ENCODE data around the gene NIPBL. TPM values are rescaled to one million over a fixed set of nuclear protein-coding genes. Genes with fewer than 3 reads are reported as not detected.
A peak's percentile ranks its signal among the peaks of the same experiment; 100 is the strongest.

NIPBL gene
- total RNA-seq, 1 experiment from 2014 or later, result 124 TPM

- DNase-seq, result no peak
- TF ChIP-seq CTCF (conservative IDR thresholded peaks at IDR 0.05) (no peak), EZH2 (IDR thresholded peaks at IDR 0.05; ENCODE audit: low read depth) (no peak)
- no peaks in the 10 kb centered on the region for H3K36me3 ChIP-seq (ENCODE audit: low read depth)
- no peaks in the 10 kb centered on the region for H3K9me3 ChIP-seq (ENCODE audit: insufficient read depth, low read depth)
- no TSS peak for BruUV-seq (replicated peaks)
- H4K20me1 ChIP-seq (ENCODE audit: insufficient read depth), result peaks cover 24% of the 10 kb centered on the region
- intact Hi-C loops (cut with micrococcal nuclease; ENCODE audit: unreplicated experiment), result loop anchor here (10.0 kb wide), 1 partner anchor 1950 kb away; the partner anchor contains the start of gene DNAJC21
- H2AFZ ChIP-seq, result peak overlapping the region; percentile 99
- CTCF ChIA-PET, result interaction anchor here (1.6 kb wide), 1 partner anchor 130 kb away, joined by 10 read pairs; no protein-coding TSS in a partner anchor
- peak overlapping the region; percentile 81 for H3K4me3 ChIP-seq
- peaks cover 34% of the 10 kb centered on the region for H3F3A ChIP-seq (ENCODE audit: insufficient read depth, low read depth)
- H3K4me1 ChIP-seq (replicated peaks; ENCODE audit: insufficient read depth), result peaks cover 39% of the 10 kb centered on the region
- H3K9me2 ChIP-seq (ENCODE audit: insufficient read depth), result no peaks in the 10 kb centered on the region
- H3K27me3 ChIP-seq (ENCODE audit: insufficient read depth, low read depth), result no peaks in the 10 kb centered on the region
- no peak overlapping the region for H3K27ac ChIP-seq
- peaks cover 71% of the 10 kb centered on the region for H3K79me2 ChIP-seq (ENCODE audit: low read depth)
- POLR2A ChIA-PET (ENCODE audit: unreplicated experiment), result interaction anchor here (0.6 kb wide), 1 partner anchor 70 kb away, joined by 4 read pairs; no protein-coding TSS in a partner anchor
- H3K4me2 ChIP-seq, result peak overlapping the region; percentile 98
Measured at GRCh38 chr5:36874465-36874864, 2.1 kb upstream of the NIPBL start.

- ChIA-PET CTCF (interaction anchor here (1.6 kb wide), 2 partner anchors 77 to 131 kb away, joined by 3 to 10 read pairs; no protein-coding TSS in a partner anchor), POLR2A (ENCODE audit: unreplicated experiment) (interaction anchor here (0.6 to 0.7 kb wide), 2 partner anchors 70 to 1593 kb away, joined by 3 to 4 read pairs; no protein-coding TSS in a partner anchor)
- peaks cover 32% of the 10 kb centered on the region for H4K20me1 ChIP-seq (ENCODE audit: insufficient read depth)
- H3K4me1 ChIP-seq (replicated peaks; ENCODE audit: insufficient read depth), result peaks cover 46% of the 10 kb centered on the region
- peaks cover 79% of the 10 kb centered on the region for H3K79me2 ChIP-seq (ENCODE audit: low read depth)
- H3K9me2 ChIP-seq (ENCODE audit: insufficient read depth), result no peaks in the 10 kb centered on the region
- H2AFZ ChIP-seq, result peak overlapping the region; percentile 99
- intact Hi-C loops (cut with micrococcal nuclease; ENCODE audit: unreplicated experiment), result loop anchor here (1.0 to 10.0 kb wide), 3 partner anchors 130 to 1950 kb away; partner anchors contain the start of genes DNAJC21, LMBRD2 and SKP2
- no peaks in the 10 kb centered on the region for H3K9me3 ChIP-seq (ENCODE audit: insufficient read depth, low read depth)
- H3F3A ChIP-seq (ENCODE audit: insufficient read depth, low read depth), result peaks cover 34% of the 10 kb centered on the region
- peak overlapping the region; percentile 98 for H3K4me2 ChIP-seq
- peak; percentile 65 to 66 for DNase-seq
- H3K27me3 ChIP-seq (ENCODE audit: insufficient read depth, low read depth), result no peaks in the 10 kb centered on the region
- H3K36me3 ChIP-seq (ENCODE audit: low read depth), result no peaks in the 10 kb centered on the region
- peak overlapping the region; percentile 55 for H3K27ac ChIP-seq
- TF ChIP-seq CTCF (conservative IDR thresholded peaks at IDR 0.05) (no peak), EZH2 (IDR thresholded peaks at IDR 0.05; ENCODE audit: low read depth) (no peak)
- H3K4me3 ChIP-seq, result peak overlapping the region; percentile 81
- no TSS peak for BruUV-seq (replicated peaks)
Measured at GRCh38 chr5:36875051-36875789, 1.3 kb upstream of the NIPBL start.

GRCh38 chr5:36875790-36876298 is 725 bp upstream of the NIPBL start:
- Histone ChIP-seq H4K20me1 (ENCODE audit: insufficient read depth) (peaks cover 38% of the 10 kb centered on the region), H3K4me3 (peak overlapping the region; percentile 81), H3K36me3 (ENCODE audit: low read depth) (no peaks in the 10 kb centered on the region), H3F3A (ENCODE audit: insufficient read depth, low read depth) (peaks cover 34% of the 10 kb centered on the region), H3K4me1 (replicated peaks; ENCODE audit: insufficient read depth) (peaks cover 53% of the 10 kb centered on the region), H3K4me2 (peak overlapping the region; percentile 98), H3K9me3 (ENCODE audit: insufficient read depth, low read depth) (no peaks in the 10 kb centered on the region), H3K27ac (peak overlapping the region; percentile 55), H2AFZ (peak overlapping the region; percentile 99), H3K9me2 (ENCODE audit: insufficient read depth) (no peaks in the 10 kb centered on the region), H3K79me2 (ENCODE audit: low read depth) (peaks cover 85% of the 10 kb centered on the region), H3K27me3 (ENCODE audit: insufficient read depth, low read depth) (no peaks in the 10 kb centered on the region)
- ChIA-PET POLR2A (ENCODE audit: unreplicated experiment) (interaction anchor here (0.6 to 0.7 kb wide), 2 partner anchors 32 to 1592 kb away, joined by 3 to 4 read pairs; no protein-coding TSS in a partner anchor), CTCF (interaction anchor here (1.6 kb wide), 2 partner anchors 77 to 132 kb away, joined by 3 to 10 read pairs; no protein-coding TSS in a partner anchor)
- peak; percentile 75 to 92 for DNase-seq
- intact Hi-C loops (cut with micrococcal nuclease; ENCODE audit: unreplicated experiment), result loop anchor here (1.0 to 10.0 kb wide), 6 partner anchors 131 to 1951 kb away; partner anchors contain the start of genes DNAJC21, LMBRD2, NADK2 and NUP155
- BruUV-seq (replicated peaks), result TSS peak; percentile 68
- peak; percentile 58; the same call in 1 of the 2 replicates for TF ChIP-seq CTCF (conservative IDR thresholded peaks at IDR 0.05)
- TF ChIP-seq EZH2 (IDR thresholded peaks at IDR 0.05; ENCODE audit: low read depth), result no peak
